HG03521 (cell line): ENCODE data around the gene RMI2.
"Not testable (repeated sequence)": the region's sequence is repeated elsewhere in the genome, so short reads cannot be mapped to it uniquely, and the experiment has no call there.

Source experiments
- ATAC-seq: cut with Tn5 transposase; IDR thresholded peaks from one replicate; pipeline ENCODE4 v1.9.1; 2021; ENCODE audit warnings: mild to moderate bottlenecking, moderate library complexity; ENCODE audit not compliant: unreplicated experiment

RMI2 gene

GRCh38 chr16:11345040-11345862 is at the start of gene RMI2:
Gene RMI2 (plus strand): TSS chr16:11345459. CDS start chr16:11345472, 13 bp downstream.
- ATAC-seq = peak; percentile 97

DNA sequence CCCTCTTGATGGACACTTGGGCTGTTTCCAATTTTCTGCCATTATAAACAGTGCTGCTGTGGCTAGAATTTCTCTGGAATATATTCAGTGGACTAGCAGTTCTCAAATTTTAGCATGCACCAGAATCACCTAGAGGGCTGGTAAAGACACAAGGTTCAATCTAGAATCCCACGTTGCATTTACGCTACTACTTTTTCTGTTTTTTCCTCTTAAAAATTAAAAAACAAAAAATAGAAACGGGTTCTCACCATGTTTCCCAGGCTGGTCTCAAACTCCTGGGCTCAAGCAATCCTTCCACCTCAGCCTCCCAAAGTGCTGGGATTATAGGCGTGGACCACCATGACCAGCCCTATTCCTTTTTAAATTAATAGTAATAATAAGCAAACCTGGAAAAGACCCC is 49.6 kb upstream of the RMI2 start:
- ATAC-seq = no peak

DNA sequence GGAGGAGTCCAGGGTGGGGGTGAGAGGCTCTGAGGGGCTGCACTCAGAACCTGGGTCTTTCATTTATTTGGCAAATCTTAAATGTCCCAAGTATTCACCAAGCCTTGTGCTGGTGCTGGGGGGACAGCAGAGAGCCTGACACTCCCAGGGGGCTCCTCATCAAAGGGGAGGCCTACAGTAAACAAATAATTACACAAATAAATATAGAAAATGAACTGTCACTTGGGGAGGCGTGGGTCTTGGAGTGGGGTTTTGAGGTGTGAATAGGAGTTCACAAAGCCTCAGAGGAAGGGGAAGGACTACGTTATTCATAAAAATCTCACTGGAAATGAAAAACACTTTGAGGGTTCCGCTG is 48.9 kb upstream of the RMI2 start:
- no peak for ATAC-seq

DNA sequence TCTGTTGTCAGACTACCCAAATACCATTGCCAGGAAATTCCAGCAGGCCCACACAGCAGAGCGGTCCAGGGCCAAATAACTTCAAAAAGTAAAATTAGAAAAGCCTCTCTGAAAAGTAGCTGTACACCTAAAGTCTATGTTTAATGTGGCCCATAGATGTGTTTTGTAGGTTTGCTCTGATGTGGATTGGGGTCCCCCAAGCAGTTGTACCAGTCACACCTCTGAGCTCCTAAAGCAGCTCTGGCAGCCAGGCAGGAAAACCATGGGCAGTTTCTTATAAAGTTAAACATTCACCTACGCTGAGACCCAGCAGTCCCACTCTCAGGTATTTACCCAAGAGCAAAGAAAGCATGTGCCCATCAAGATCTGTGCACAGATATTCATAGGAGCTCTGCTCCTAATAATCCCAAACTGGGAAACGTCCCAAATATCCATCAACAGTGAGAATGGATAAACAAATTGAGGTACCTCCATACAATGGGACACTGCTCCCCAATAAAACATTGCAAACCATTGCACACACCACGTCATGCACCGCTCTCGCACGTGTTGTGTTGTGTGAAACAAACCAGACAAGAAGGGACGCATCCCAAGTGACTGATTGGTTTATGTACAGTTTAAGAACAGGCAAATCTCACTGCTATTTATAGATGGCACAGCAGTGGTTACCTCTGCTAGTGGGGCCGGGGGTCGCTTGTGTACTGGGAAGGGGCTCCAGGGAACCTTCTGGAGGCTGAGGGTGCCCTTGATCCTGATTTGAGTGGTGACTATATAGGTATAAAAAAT is 48.4 kb upstream of the RMI2 start:
- ATAC-seq = no peak

GRCh38 chr16:11297492-11298142 is 47.6 kb upstream of the RMI2 start:
- peak; percentile 72 for ATAC-seq

- no peak for ATAC-seq
Measured at GRCh38 chr16:11298143-11298900, 46.9 kb upstream of the RMI2 start.

GRCh38 chr16:11298950-11299547 is 46.2 kb upstream of the RMI2 start:
- ATAC-seq = not testable (repeated sequence)

- ATAC-seq = no peak
Measured at GRCh38 chr16:11299865-11300559, 45.2 kb upstream of the RMI2 start.

GRCh38 chr16:11300560-11300892 is 44.7 kb upstream of the RMI2 start:
- ATAC-seq = no peak

GRCh38 chr16:11301645-11302501 is 43.4 kb upstream of the RMI2 start:
- ATAC-seq = no peak

- ATAC-seq = no peak
Measured at GRCh38 chr16:11302977-11303376, 42.3 kb upstream of the RMI2 start.

DNA sequence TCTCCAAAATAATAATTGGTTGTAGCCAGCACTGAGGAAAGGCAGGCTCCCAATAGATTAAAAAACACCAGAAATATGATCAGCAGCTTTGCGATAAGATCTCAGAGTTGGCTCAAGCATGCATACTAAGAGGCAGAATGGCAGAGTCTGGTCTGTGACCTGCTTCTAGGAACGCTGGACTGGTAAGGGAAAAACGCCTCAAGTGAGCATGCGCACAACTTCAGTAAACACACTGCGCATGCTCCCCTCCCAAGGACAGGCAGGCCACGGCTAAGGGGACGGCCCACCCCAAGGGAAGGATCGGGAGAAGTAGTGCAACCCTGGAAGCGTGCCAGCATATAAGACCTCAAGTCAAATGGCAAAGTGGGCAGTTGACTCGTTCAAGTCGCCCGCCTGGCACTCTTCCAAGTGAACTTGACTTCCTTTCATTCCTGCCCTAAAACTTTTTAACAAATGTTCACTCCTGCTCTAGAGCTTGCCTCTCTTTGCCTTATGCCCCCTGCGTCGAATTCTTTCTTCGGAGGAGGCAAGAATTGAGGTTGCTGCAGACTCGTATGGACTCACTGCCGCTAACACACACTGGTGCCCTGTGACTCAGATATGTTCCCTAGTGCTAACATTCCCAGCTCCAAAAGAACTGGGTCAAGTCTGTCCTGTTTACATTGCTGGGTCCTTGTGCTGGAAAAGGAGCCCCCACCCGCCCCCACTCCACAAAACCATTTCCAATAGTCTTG is 41.7 kb upstream of the RMI2 start:
- no peak for ATAC-seq

GRCh38 chr16:11306381-11306780 is 38.9 kb upstream of the RMI2 start:
- no peak for ATAC-seq

GRCh38 chr16:11306997-11307638 is 38.1 kb upstream of the RMI2 start:
- ATAC-seq = no peak

GRCh38 chr16:11307639-11308492 is 37.4 kb upstream of the RMI2 start:
- ATAC-seq = no peak

- ATAC-seq = no peak
Measured at GRCh38 chr16:11308493-11309283, 36.6 kb upstream of the RMI2 start.
